HG03095 (cell line): ENCODE data around the gene SKAP1.

Experiments used
- ATAC-seq: cut with Tn5 transposase; IDR thresholded peaks from one replicate; pipeline ENCODE4 v1.9.1; 2021; ENCODE audit warnings: moderate library complexity; ENCODE audit not compliant: unreplicated experiment

The SKAP1 gene

DNA sequence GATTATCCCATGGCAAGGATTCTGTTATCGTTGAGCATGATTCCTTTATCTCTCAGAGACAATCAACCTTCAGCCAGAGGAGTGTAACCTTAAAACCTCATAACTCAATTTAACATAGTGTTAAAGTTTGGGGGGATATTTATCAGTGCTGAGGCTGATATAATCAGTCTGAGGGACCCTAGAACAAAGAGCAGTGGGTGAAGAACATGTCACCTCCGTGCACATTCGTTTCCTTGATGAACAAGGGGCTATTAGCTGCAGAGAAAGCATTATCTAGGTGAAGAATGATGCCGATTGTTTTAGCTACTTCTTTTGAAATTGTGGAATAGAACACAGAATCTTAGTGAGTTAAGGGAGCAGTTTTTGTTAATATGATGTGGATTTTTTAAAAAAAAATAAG, 99.1 kb downstream of the SKAP1 start:
- ATAC-seq, result no peak

DNA sequence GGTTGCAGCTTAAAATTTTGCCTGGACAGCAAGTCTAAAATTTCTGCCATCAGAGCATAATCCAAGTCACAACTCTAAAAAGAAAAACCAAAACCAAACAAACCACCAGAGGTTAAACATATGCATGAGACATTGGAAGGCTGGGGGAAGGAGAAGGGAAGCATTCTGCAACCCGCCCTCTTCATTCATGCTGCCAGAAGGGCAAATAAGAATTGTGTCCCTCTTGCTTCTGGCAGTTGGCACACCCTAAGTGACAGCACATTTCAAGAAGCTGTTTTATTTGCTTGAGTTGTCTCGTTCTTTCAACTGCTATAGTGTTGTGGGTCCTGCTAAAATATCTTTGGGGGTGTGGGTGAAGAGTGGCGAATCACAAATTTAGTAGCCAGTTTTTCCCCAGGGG, 99.6 kb downstream of the SKAP1 start:
- no peak for ATAC-seq

DNA sequence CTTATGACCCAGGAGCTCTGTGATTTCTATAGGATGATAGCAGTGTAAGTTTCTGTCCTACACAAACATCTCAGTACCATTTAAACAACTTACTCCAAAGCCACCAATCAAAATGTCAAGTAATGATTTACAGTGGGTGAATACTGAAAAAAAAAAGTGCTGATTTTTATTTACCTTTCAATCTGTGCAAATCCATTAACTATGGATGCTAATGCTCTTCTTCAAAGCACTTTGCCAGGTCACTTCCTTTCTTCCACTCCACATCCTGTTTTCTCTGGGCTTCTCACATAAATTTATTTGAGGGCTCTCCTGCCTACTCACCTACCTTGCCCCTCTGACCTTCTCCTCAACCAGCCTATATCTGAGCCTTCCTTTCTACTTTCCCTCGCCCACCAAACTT, 101.6 kb downstream of the SKAP1 start:
- ATAC-seq, result no peak

DNA sequence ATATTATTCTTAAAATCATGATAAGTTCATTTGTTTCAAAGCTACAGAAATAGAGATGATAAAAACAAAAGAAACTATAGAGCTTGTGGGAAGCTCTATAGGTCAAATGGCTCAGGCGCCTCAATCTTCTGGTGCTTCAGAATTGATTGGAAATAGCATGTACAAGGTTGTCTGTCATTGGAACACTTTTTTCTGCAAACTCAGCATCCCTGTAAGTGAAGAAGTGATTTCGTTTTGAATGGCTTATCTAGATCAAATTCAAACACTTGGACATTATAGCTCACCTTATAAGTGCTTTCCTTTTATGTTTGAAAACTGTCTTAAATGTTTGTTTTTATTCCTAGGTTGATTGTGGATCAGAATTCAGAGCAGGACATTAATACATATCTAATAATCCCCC, 103.7 kb downstream of the SKAP1 start:
- ATAC-seq, result no peak

DNA sequence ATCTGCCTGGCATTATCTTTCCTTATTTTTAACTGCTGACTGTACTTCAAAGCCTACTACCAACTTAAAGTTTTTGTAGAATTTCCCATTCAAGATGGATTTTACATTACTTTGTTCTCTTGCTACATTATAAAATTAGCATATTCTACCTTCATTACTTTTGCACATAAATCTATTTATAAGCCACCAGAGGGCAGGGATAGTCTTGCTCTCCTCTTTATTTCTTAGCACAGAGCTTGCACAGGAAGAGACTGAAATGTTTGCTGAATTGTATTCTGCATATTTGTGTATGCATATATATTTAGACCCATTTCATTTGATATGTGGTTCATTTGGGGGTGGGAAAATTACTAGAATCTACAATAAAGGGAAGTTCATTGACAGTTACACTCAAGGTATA, 108.0 kb downstream of the SKAP1 start:
- no peak for ATAC-seq

DNA sequence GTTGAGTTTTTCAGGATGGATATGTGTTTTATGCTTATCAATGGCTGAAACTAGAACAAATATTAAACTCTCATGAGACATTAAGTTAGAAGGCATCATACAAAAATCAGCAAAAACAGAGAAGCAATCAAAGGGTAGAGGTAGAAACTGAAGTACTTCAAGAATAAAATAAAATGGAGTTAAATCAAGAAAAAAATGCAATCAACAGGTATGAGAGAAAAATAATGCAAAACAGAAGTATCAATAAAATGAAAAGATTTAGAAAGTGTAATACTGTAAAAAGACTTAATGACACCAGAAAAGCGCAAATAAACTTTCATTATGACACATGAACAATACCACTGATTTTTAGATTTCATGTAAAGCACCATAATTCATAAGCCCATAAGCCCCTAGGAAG, 112.3 kb downstream of the SKAP1 start:
- no peak for ATAC-seq

DNA sequence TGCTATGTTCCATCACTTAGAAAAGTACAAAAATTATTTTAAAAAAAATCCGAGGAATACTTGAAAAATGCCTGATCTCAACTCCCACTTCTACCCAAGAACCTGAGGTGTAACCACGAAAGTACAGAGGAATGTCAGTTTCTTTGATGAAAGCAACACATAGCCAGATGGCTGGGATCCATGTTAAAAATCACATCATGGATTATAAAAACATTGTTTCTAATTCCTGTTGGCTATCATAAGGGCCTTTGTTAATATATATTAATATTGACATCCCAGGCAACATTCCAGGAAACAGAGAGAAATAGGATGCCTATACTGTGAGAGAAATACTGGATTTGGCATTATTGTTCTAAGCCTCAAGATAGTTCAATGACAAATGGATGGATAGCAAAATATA, 115.3 kb downstream of the SKAP1 start:
- ATAC-seq, result no peak

DNA sequence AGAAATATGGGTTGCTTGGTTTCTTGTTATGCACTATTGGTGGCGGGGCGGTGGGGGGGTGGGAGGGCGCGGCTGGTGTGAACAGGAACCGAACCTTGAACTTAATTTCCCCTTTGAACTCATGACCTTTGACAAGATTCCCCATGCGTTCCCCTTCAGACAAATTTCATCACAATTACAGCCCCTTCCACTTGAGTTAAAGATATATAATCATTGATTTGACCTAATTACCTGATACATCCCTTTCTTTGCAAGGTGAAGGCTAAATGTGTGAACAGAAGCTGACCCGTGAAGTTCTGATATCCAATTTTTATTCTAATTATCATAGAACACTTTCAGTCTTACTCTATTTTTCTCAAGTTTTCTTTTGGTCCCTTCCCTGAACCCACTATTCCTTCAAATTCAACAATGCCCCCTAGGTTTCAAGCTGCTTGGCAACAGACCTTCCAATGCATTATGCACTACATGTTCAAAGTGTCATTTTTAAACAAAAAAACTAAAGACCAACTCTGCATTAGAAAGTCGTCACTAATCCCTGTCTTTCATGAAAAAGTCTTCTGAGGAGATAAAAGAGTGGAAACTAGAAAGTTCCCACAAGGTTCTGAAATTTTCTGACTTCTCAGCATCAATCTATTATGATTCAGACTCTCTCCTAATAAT, 116.8 kb downstream of the SKAP1 start:
- ATAC-seq, result no peak

DNA sequence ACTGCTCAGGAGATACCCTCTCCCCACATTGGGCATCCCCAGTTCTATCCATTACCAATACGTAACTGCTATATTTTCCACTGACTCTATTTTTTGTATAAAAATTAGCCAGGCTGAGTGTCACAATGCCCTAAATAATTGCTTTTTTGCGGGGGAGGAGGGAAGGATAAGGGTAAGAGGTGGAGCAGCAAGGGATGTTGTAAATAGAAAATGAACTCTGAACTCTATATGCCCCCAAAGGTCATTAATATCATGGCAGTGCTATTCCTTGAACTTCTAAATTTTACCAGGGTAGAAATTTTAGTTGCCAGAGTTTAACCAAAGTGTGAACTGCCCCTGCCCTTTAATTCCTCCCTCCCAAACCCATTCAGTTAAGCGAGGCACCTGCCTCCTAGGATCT, 118.7 kb downstream of the SKAP1 start:
- ATAC-seq, result no peak

DNA sequence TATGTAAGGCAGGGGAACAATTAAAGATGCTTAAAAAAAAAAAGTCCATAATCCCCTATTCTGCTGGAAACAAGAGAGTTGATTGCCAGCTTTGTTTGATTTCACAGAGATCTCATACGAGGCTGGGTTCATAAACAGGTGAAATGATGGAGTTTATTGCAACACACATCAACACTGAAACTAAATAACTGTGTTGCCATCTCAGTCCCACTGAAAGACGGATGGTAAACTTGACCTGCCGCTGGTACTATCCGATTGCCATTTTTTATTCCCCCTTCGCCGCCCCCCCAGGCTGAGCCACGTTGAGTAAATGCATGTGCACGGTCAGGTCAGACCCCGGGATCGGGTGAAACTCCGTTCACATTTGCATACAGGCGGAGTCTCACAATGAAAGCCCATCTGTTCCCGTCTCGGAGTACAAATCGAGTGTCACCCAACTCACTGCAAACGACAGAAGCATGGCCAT, 119.2 kb downstream of the SKAP1 start:
- ATAC-seq, result no peak

DNA sequence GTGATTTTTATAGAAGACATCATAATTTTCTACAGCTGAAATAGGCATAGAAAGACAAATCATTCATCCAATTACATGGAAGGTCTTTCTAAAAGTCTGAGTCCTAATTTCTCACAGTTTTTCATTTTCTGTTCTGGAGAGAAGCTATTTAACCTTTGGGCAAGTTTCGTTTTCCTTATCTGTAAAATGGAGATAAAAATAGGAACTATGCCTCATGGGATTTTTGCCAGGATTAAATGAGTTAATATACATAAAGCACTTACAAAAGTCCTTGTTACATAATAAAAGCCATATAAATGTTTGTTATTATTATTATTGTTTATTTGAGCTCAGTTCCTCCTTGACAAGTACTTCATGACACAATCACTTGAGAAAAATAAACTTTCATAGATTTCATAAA, 121.4 kb downstream of the SKAP1 start:
- no peak for ATAC-seq

DNA sequence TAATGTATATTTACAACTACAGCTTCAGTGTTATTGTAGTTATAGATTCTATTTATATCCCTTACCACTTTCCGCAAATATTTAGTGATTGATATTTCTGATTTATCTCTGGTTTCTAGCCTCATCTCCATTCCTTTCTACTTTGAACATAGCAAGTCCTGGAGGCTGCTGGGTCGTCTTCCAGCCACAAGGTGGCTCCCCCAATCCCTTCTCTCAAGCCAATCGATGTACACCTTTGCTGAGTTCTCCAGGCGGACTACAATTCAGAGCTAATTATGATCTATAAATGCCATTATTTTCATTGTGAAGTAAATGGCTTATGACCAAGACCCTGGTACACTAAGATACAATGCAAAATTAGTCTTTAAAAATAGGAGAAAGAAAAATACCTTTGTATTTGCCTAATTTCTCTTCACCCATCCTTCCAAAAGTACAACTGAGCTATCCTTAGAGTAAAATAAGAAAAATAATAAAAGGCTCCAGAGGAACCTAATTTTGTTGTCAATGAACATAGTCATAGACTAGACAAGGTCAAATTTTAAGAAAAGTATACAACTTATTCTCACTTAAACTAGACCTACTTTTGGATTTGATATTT, 122.1 kb downstream of the SKAP1 start:
- no peak for ATAC-seq

DNA sequence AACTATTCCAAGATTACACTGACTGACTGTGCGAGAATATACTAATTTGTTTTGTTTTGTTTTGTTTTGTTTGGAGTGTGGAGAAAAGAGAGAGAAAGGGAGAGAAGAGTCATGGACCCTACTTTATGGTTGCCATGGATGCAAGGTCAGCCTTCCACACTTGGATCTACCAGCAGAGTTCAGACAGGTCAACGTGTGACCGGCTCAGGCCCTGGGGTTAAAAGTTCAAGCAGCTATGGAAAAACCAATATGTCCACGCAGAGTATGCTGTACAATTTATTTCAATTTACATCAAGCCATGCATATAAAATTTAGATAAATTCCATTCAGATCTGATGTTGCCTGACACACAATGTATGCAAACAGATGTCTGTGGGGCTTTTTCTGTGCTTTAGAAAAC, 122.8 kb downstream of the SKAP1 start:
- ATAC-seq, result no peak

DNA sequence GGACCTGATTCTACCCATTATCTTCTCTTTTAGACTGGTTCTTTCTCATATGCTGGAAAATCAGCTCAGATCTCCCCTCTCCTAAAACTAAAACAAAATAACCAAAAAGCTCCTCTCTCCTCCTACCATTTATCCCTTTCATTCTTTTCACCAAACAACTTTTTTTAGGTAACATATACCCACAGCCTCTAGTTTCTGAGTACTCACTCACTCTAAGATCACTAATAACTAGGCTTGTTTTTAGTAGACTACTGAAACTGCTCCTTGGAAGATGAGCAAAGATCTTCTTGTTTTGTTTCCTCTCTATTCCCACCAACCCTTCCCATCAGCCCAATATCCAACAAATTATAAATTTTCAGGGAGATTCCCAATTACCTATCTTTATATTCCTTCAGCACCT, 129.0 kb downstream of the SKAP1 start:
- ATAC-seq, result no peak

DNA sequence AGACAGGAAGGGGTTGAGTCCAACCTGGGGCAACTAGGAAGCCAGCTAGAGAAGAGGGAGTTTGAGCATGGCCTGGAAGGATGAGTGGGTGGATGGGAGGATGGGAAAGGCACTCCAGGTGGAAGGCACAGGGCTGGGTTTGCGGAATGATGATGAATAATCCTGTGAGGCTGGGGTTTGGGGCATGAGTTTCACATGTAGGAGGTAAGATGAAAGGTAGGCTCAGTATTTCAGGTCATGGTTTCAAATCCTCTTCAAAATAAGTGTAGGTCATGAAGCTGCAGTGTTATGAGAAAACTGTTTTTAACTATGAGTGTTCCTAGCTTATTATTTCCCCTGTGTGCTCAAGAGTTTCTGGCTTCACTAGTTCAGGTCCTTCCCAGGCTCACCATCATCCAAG, 130.3 kb downstream of the SKAP1 start:
- ATAC-seq, result peak; percentile 63

DNA sequence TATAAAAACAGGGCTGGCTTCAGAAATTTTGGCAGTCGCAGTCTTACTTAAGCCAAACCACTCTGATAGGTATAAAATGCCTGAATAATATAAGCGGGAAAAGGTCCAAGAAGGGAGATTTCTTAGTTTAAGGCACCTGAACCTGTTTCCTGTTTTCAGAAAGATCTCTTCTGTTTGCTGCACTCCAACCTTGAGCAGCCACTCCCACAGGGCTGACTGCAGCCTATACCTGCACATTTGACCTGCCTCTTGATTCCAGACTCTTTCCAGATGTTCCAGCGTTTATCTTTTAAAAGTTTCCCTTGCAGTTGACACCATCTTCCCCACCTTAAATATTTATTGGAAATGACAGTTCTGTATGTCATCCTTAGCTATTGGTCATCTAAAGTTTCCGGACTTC, 132.2 kb downstream of the SKAP1 start:
- no peak for ATAC-seq

DNA sequence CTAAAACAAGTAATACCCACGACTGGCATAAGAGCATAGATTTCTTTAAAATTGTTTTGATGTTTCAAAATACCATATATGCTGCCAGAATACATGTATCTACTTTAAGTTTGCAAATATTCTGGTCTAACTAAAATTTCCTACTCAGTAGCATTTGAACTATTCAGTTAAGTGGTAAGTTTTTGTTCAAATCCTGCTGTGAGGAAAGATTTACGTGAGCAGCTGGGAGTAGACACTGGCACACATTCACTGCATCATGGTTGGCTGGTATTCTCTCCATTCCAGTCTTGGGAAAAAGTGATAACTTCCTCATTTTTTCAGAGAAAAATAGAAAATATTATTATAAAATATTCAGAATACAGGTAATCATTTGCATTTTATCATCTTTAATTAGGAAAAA, 133.6 kb downstream of the SKAP1 start:
- no peak for ATAC-seq

DNA sequence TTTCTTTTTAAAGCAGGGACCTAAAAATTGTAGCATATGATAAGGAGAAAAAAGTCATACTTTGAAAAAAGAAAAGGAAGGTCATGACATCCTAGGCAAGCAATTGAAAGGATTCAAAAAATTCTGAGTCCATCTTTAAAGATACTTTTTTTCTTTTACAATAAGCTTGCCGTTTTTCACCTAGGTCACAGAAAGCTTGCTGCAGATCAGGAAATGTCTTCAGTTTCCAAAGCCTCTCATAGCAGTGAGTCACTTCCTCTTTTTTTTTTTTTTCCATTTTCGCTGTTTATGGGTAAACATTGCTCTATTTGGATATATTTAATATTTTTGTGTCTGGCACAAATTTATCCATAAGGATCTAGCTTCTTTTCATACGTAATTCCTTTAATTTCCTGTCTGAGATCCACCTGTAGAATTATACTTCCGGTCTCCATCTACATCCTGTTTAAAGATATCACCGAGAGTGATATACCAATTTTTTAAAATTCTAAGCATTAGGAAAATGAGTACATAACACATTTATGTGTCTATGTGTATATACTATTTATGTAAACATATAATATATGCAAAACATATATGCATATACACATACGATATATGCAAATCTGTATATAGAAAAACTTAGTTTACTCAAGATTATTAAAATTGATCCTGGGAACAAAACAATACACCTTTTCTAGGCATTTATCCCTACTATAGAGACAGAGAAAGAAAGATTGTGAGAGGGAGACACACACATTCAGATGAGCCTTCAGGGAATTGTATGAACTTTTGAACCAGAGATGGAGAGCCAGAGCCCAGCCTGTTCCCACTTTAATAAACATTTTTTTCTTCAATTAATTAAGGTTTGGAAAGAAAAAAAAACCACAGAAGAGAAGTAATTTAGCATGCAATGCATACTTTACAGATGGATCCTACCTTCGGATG, 134.4 kb downstream of the SKAP1 start:
- no peak for ATAC-seq

DNA sequence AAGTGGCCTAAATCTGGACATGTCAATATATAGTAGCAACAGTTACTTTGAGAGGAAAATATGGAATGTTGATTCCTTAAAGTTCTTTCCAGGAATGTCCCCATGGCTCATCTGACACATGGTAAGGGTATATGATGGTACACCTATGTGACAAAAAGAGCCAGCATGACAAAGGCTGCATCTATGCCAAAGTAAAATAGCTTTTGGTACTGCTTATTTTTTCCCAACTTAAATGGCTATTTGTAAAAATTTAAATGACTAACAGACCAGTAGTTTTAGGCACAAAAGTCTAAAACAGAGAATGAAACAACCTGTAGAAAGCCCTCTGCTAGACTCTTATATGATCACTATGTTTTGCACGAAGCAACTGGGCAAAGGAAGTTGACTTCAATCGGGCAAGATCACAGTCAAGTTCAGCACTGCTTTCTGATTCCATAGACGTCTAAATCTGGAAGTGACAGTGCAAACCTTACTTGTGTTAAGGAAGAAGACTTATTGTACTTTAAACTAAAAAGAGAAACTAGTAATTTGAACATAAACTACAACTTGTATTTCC, 135.1 kb downstream of the SKAP1 start:
- no peak for ATAC-seq

DNA sequence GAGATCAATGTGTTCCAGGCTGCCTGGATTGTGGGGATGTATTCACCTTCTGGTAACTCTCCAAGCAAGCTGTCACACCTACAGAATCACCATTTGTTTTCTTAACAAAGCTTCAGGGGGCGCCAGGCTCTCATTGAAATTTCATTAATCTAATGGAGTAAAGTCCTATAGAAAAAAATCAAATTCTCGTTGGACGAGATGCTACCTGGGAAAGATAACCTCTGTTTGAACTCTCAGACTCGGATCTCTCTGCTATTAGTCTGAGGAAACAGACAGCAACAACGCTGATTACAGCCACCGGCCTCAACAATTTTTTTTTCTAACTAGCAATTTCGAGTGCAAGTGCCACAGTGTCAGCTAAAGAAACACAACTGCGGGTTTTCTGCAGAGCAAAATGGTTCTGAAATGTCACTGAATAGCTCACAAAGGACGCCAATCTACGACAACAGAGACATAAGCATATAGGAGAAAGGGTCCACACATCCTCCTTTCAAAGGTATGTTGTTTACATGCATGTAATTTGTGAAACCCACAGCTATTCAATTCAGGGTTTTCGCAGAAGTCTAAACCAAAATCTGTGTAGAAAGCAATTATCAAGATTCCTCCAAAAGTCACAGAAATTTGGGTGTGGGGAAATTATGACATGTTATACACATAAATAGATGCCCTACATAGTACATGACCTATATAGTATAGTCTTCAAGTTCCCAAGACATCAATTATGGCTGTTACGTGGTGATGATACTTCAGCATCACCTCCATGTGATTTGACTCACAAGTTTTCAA, 135.8 kb downstream of the SKAP1 start:
- ATAC-seq, result no peak
